GM21737 (cell line): Measurements from ENCODE around the gene COX6A1.

Experiments
- ATAC-seq: cut with Tn5 transposase; IDR thresholded peaks from one replicate; pipeline ENCODE4 v1.9.1; 2021; ENCODE audit warnings: mild to moderate bottlenecking, moderate library complexity; ENCODE audit not compliant: unreplicated experiment

COX6A1 gene

DNA sequence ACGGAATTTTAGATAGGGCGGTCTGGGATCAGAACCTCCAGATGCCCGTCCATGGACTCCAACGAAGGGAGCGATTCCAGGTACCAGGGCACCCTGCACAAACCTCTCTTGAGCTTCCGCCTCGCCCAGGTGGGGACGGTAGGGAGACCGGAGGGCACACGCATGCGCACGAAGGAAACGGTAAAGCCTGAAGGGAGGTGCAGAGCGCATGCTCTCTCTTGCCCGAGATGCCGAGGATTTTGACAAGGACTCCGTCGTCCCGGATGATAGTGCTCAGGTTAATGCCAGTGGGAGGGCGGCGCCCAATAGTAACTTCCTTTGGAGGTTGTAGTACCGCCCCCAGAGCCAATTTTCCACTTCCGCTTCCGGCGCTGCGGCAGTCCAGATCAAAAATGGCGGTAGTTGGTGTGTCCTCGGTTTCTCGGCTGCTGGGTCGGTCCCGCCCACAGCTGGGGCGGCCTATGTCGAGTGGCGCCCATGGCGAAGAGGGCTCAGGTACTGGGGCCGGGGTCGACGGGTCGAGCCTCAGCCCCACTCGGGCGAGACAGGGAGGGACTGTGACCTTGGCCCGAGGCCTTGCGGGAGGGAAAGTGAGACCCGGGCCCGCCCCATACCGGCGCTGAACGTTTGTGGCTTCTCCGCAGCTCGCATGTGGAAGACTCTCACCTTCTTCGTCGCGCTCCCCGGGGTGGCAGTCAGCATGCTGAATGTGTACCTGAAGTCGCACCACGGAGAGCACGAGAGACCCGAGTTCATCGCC is at the start of gene COX6A1:
Gene COX6A1, plus strand, starts transcription at position 379 of the 760 bp plus-strand sequence. Its CDS starts 14 bp downstream, at position 393.
- peak; percentile 93 for ATAC-seq

DNA sequence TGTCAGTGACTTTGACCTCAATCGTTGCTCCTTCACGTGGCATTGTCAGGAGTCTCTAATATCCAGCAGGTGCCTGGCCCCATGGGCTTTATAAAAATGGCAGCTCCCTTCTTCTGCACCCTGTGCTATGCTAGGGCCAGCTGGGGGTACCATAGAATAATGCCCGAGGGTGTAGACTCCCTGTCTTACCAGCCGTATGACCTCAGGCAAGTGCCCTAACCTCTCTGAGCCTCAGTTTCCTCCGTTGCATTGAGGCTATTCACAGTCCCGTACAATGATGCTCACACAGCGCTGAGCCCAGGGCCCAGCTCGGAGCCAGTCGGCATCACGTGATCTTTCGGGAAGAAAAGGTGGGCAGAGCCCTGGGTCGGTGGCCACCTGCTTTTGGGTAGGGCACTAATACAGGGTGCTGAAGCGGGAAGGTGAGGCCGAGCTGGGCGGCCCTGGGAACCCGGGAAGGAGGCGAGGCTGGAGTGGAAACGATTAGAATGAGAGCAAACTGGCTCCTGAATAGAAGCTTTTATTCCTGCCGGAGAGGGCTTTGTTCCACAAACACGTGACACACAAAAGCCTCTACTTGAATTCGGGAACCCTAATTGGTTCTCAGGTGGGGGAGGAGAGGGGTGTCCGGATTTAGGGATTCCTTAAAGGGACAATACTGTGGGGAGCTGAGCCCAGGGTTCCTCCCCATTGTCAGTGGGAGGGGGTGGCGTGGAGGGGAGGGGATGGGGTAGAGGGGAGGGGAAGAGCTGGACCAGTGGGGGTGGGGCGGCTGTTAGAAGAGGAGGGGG is 49.0 kb upstream of the COX6A1 start:
- no peak for ATAC-seq

DNA sequence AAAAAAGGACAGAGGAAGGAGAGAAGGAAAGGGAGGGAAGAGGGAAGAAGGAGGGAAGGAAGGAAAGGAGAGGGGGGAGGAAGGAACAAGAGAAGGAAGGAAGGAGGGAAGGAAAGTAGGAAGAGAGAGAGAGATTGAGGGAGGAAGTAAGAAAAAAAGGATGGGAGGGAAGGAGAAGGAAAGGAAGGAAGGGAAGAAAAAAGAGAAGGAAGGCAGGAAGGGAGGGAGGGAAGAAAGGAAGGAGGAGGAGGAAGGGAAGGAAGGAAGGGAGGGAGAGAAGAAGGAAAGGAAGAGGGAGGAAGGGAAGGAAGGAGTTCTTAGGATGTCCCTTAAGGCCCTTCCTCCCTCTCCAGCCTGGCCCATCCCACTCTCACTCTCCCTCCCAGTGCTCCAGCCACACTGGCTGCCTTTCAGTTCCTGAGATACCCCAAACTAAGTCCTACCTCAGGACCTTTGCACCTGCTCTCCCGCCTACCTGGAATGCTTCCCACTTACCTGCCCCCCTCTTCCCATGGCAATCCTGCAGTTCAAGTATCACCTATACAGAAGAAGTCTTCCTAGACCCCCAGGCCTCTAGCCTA is 47.3 kb upstream of the COX6A1 start:
- ATAC-seq, result no peak

DNA sequence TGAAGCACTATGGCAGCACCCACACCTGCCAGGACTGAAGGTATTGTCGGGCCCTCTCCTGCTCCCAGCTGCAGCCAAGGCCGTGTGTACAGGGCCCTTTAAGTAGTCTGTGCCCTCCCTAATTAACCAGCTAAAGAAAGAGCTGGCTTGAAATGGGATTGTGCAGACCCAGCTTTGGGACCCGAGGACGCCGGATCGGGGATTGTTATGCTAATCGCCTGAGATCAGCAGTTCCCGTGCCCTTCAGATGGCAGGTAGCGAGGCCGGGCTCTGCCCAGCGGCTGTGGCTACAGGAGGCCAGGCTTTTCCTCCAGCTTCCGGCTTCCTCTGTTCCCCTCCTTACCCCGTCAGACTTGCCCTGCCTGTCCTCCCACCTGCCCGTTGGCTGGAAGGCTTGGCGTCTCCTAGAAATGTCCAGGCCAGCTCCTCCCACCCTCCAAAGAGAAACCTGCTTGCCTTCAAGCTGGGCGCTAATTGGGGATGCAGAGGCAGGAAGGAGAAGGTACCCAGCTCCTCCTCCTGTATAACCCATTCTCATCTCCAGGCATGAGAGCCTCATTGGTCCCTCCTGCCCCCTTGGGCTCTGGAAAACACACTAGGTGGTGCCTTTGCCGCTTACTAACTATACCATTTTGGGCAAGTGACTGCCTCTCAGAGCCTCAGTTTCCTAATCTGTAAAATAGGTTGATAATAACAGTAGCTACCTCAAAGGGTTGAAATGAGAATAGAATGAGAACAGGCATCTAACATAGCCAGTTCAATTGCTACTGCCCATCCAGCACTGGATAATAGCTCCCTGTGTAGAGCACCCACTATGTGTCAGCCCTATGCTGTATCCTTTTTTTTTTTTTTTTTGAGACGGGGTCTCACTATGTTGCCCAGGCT is 43.2 kb upstream of the COX6A1 start:
- ATAC-seq, result no peak

DNA sequence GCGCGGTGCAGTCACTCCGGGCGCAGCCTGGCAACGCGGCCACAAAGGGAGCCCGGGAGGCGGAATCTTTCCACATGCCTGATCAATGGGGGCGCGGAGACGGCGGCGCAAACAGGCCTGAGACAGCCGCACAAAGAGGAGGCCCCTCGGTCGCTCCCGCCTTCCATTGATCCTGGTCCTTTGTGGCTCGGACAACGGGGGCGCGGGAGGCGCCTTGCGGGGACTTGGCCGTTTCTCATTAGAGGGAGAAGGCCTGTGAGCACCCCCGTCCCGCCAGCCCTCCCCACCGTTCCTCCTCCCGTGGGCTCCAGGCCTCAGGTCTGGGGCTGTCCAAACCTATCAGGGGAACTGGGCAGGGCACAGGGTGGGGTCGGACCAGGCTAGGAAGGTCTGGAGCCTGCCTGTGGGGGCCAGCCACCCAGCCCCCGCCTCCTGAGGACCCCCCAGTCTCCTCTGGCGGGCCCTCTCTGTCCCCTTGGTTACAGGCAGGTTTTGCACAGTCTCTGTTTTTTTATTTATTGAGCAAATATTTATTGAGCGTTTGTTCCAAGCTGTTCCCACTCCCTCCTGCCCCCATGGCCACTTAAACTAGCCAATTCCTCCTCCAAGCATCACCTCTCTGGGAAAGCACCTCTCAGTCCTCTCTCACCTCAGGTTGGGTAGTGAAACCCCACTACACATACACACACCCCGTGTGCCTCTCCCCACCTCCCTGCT is 39.9 kb upstream of the COX6A1 start:
- no peak for ATAC-seq

DNA sequence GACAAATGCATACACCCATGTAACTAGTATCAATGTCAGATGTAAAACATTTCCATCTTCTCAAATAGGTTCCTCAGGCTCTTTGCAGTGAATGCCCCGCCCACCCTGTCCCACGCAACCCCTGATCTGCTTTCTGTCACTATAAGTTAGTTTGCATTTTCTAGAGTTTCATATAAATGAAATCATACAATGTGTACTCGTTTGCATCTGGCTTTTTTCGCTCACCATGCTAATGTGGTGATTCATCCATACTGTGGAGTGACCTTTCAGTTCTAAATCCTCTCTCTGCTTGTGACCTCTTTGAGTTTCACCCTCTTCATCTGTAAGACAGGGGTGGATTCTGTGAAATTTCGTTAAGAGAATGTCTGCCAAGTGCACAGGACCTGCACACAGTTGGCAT is 38.4 kb upstream of the COX6A1 start:
- ATAC-seq, result no peak

DNA sequence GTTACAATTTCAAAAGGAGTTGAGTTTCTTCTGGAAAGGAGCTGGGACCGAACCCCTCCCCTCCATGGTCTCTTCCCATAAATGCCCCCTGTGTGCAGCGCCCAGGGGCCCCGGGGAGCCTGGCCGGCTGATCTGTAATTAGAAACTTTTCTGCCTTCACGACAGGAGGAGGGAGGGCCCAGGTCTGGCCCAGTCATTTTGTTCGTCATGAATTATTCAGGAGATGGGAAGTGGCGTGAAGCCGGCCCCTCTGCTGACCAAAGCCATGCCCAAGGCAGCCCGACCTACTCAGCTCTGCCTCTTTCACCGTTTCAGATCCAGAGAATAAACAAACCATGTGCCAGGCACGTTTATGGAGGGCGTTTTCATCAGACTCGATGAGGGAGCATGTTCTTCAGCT is 35.7 kb upstream of the COX6A1 start:
- ATAC-seq, result no peak

DNA sequence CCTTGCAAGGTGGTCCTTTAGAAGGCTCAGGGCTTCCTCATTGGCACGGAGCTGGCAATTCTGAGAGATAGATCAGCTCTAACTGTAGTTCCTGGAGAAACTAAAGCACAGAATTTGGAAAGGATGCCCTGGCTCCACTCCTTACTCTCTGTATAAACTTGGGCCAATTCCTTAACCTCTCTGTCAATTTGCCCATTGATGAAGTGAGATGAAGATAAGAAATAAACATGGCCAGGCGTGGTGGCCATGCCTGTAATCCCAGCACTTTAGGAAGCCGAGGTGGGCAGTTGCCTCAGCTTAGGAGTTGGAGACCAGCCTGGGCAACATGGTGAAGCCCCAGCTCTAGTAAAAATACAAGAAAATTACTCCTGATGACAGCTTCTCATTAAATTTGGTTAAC is 34.0 kb upstream of the COX6A1 start:
- no peak for ATAC-seq

DNA sequence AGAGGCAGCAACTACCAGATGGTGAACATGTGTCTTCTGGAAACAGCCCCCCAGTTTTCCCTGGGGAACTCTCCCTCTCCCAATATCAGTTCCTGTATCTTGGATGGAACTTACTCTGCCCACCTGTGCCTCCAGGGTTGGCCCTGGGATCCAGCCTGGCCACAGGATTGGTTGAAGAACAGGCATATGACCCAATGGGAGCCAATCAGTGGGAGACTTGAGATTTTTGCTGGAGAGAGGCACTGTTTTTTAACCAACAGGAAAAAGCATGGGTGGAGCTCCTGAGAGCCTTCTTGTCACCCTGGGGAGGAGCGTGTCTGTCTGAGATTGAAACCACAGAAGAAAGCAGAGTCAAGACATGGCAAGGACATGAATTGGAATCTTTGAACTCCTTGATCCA is 33.6 kb upstream of the COX6A1 start:
- ATAC-seq, result no peak

DNA sequence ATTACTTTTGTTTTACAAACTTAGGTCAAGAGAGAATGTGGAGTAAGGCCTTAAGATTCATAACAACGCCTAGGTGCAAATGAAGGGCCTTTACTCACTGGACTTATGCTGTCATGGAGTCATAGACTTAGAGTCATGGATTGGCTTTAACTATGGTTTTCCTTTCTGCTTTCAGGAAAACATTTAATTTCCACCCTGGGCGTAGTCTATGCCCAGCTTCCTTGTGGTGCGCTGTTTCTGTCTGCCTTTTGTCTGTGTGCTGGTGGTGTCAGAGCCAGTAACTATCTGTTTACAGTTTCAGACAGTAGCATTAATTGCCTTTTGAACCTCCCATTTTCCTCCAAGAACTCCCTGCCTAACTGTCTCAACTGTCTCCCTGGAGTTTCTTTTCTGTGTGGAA is 31.8 kb upstream of the COX6A1 start:
- no peak for ATAC-seq

DNA sequence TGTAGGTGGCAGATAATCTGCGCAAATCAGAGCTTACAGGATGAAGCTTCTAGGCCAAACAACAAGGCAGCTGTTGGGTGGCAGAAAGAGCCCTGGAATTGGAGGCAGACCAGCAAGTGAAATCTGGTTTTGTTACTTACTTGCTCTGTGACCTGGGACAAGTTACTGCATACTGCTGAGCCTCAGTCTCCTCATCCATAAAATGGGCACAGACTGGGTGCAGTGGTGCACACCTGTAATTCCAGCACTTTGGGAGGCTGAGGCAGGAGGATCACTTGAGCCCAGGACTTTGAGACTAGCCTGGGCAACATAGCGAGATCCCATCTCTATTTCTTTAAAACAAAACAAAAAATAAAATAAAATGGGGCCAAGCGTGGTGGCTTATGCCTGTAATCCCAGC is 31.4 kb upstream of the COX6A1 start:
- ATAC-seq, result no peak

DNA sequence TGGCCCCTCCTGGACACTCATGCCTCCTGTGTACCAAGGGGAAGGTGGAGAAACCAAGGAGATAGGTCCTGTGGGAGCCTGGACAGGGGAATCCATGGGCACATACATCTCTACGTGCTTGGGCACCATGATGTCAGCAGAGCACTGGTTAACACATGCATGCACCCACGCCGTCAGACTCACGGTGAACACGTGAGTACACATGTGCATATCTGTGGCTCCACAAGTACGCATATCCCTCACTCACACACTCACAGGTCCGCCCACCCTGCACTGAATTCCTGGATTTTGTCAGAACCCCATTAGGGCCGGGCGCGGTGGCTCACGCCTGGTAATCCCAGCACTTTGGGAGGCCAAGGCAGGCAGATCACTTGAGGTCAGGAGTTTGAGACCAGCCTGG is 29.1 kb upstream of the COX6A1 start:
- no peak for ATAC-seq

DNA sequence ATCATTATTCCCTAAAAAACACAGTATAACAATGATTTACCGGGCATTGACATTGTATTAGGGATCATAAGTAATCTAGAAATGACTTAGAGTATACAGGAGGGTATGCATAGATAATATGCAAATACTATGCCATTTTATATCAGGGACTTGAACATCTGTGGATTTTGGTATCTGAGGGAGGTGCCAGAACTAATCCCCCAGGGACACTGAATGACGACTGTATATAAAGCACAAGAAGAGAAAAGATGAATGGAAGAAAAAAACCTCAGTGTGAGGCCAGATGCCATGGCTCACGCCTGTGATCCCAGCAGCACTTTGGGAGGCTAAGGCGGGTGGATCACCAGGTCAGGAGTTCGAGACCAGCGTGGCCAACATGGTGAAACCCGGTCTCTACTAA is 25.5 kb upstream of the COX6A1 start:
- ATAC-seq, result no peak

DNA sequence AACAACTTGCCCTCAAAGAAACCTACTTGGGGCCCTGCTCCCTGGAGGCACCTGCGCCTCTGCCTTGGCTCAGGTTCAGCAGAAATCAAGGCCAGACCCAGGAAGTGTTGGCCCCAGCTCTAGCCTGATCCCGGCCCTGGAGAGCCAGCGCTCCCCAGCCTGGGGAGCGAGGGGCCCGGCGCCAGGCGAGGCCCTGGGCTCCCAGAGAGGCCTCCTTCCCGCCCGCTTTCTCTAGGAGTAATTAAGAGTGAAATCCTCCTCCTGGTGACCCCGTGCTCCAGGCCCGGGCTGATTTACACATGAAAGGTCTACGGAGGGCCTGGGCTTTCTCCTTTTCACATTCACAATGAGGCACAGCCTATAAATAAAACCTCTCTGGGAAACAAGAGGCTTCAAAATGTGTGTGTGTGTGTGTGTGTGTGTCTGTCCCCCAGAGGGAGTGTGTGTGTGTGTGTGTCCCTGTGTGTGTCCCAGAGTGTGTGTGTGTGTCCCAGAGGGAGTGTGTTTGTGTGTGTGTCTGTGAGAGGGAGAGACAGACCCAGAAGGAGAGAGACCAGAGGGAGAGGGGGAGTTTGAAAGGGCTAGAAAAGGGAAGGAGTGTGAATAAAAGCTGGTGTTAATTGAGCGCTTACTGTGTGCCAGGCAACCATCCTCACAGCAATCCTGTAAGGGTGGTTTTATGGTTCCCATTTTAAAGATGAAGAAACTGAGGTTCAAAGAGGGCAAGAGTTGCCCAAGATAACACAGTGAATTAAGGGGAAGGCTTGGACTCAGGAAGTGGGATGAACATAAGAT is 23.8 kb upstream of the COX6A1 start:
- ATAC-seq, result no peak

DNA sequence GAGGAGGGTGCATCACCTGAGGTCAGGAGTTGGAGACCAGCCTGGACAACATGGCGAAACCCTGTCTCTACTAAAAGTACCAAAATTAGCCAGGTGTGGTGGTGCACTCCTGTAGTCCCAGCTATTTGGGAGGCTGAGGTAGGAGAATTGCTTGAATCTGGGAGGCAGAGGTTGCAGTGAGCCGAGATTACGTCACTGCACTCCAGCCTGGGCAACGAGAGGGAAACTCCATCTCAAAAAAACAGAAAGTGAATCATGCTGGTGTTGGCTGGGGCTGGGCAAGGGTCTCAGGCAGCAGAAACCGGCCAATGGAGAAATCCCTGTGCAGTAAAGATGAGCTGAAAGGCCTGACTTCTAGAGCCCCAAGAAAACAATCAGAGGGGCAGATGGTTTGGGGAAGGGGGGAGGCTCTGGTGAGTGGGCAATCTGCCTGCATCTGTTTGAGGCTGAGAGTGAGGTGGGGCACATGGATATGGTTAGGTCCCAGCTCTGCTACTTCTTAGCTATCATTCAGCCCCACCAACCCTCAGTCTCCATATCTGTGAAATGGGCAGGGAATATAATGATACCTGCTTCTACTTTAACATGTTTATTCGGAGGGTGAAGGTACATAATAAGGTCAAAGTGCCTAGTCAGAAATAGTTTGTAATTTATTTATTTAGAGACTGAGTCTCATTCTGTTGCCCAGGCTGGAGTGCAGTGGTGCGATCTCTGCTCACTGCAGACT is 21.3 kb upstream of the COX6A1 start:
- ATAC-seq, result no peak

DNA sequence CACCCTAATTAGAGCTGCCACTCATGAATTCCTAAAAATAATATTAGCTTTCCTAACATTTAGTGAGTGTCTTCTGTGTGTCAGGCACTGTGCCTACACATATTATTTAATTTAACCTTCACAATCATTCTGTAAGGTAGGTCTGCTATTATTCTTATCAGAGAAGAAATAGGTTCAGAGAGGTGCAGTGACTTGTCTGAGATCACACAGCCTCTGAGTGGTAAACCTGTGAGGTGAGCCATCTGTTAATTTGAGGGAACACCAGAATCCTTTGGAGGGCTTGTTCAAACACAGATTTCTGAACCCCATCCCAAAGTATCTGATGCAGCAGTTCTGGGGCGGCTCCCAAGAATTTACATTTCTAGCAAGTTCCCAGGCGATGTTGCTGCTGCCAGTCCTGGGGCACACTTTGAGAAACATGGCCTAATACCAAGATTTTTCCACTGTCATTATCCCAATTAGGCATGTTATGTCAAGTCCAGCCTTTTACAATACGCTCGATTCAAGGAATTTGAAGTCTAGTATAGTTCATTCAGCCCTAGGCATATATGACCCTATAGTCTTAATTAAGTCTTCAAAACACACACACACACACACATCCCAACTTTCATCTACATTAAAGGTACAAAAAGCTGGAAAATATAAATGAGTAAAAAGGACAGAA is 19.9 kb upstream of the COX6A1 start:
- ATAC-seq, result no peak

DNA sequence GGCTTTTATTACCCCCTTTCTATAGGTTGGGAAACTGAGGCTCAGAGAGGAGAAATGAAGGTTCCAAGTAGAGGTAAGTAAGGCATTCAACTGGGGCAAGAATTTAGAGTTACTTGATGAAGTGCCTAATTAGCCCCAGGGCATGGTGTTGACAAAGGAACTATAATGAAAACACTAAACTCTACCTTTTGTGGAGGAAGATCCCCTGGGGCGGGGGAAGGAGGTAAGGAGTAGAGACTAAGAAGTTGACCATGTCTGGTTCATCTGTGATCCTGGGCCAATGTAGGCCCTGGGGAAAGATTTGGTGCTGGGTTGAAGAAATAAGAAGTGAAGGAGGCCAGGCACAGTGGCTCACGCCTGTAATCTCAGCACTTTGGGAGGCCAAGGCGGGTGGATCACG is 16.2 kb upstream of the COX6A1 start:
- ATAC-seq, result no peak

DNA sequence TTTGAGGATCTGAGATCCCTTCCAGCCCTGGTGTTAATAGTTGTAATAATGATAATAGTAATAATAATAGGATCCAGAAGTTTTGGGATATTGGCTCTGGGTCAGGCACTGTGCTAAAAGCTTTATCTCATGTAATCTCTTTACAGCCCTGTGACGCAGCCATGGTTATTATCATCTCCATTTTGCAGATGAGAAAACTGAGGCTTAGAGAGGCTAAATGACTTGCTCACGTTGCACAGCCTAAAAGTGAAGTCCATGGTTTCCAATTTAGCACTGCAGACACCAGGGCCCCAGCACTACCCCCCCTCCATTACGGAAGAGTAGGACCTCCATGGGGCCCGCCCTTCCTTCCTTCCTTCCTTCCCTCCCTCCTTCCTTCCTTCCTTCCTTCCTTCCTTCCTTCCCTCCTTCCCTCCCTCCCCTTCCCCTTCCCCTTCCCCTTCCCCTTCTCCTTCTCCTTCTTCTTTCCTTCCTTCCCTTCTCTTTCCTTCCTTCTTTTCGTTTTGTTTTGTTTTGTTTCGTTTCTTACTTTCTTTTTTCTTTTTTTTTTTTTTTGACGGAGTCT is 14.9 kb upstream of the COX6A1 start:
- ATAC-seq, result no peak
